Heart left ventricle (tissue), 16 donors: ENCODE measurements around the gene INSIG2. TPM values are rescaled to one million over a fixed set of nuclear protein-coding genes. Genes with fewer than 3 reads are reported as not detected.

ENCODE experiments used
- ATAC-seq, 4 donors: fragments of 200-7000 bp; cut with Tn5 transposase; one replicate each; pipeline ENCODE4 v1.9.1; 2020 to 2022; ENCODE audit warnings: moderate library complexity in 4 of 4, mild to moderate bottlenecking in 3 of 4, moderate number of reproducible peaks in 1 of 4
- DNase-seq, 5 donors: peaks; one replicate each; pipeline ENCODE4 v3.0.0-alpha.2; 2020
- H3K27ac ChIP-seq, 12 donors: fragments of 200-600 bp; sonication (generic) in 4 of 12; one replicate each; pipeline versions ENCODE4 v1.5.0 to v1.8.0; 2016 to 2022; ENCODE audit warnings: mild to moderate bottlenecking in 2 of 12
- H3K27me3 ChIP-seq, 9 donors: fragments of 200-600 bp; sonication (generic) in 2 of 9; one replicate each; pipeline versions ENCODE4 v1.5.1 to v1.8.0; 2016 to 2022; ENCODE audit warnings: mild to moderate bottlenecking in 3 of 9
- H3K36me3 ChIP-seq, 9 donors: fragments of 200-600 bp; sonication (generic) in 2 of 9; one replicate each; pipeline versions ENCODE4 v1.5.0 to v1.8.0; 2018 to 2022; ENCODE audit warnings: mild to moderate bottlenecking in 2 of 9
- H3K4me1 ChIP-seq, 12 donors: fragments of 200-600 bp; sonication (generic) in 4 of 12; one replicate each; pipeline versions ENCODE4 v1.5.0 to v1.8.0; 2016 to 2022; ENCODE audit warnings: mild to moderate bottlenecking in 3 of 12
- H3K4me3 ChIP-seq, 12 donors: fragments of 200-600 bp; sonication (generic) in 4 of 12; one replicate each; pipeline versions ENCODE4 v1.5.0 to v1.8.0; 2017 to 2022; ENCODE audit warnings: mild to moderate bottlenecking in 9 of 12, moderate library complexity in 4 of 12
- H3K9me3 ChIP-seq, 12 donors: fragments of 200-600 bp; sonication (generic) in 4 of 12; one replicate each; pipeline versions ENCODE4 v1.5.0 to v1.8.0; 2016 to 2022; ENCODE audit warnings: mild to moderate bottlenecking in 1 of 12
- POLR2A ChIP-seq, 2 donors: fragments of 450-650 bp; IDR thresholded peaks; one replicate each; pipeline ENCODE4 v1.6.1; 2017; ENCODE audit warnings: antibody characterized with exemption in 2 of 2, mild to moderate bottlenecking in 2 of 2, moderate library complexity in 2 of 2
- WGBS, 4 donors: extraction: QIAGEN DNeasy Blood & Tissue Kit in 2 of 4; methylation state at CpG; one replicate each; pipeline versions ENCODE4 v1.1.5 to v1.1.7; 2013 to 2018; 5-methylcytosine and 5-hydroxymethylcytosine counted together
- intact Hi-C, 10 donors: fragments of 100-400 bp; cut with DNase I; formaldehyde crosslinking; loops; one replicate each; pipeline versions ENCODE4 v1.11.1 to v1.14.2; 2022
- polyA plus RNA-seq, 2 donors: library from polyadenylated mRNA; stranded (reverse); fragments of 200-250 nt; gene quantifications; one replicate each; pipeline ENCODE4 v1.2.3, GENCODE V29; 2013
- total RNA-seq, 9 donors: library from RNA; depleted of rRNA in 2 of 9; stranded (reverse); fragments of >200 nt in 2 of 9; fragmentation: NEBNext Ultra II Directional in 3 of 9; extraction: Animal tissue kit (Norgen Biotek cat#: 25700) in 3 of 9; gene quantifications; one replicate each; pipeline versions ENCODE4 v1.1.0 to v1.2.4, GENCODE V29; 2016 to 2023
- TF ChIP-seq, protein P1 (sequence below), 12 donors: fragments of 200-600 bp; sonication (generic) in 4 of 12; IDR thresholded peaks; one replicate each; pipeline versions ENCODE4 v1.5.0 to v1.8.0; 2018 to 2022; ENCODE audit warnings: antibody characterized with exemption in 12 of 12, mild to moderate bottlenecking in 5 of 12
- donor health status: ischemic (EF 13 %, LVEDD 7.1; RV severe dilation, severe dysfunction).
- donor health status: healthy with polysubstance abuse.
- donor health status: DM: no; HTN: yes; CAD: no.
- donor health status: DM: no; HTN: no; CAD: no.
- donor health status: ischemic (EF 25% LVEDD 6.9; RV normal size, moderate dysfunction).
- donor health status: ischemic (EF 25% LVEDD 5.7; RV mildly dilated, moderate dysfunction).
- donor health status: healthy.
- donor health status: DM: yes; HTN: yes; CAD: no.
- donor health status: ischemic (EF 35%, LVEDD 5.7; RV mildly dilated, moderate dysfunction).
- donor health status: nonischemic (EF 11% LVEDD 7.7; RV severe dilation, severe dysfunction).
- donor health status: DM: yes; HTN: yes; CAD: no.
- donor health status: PGD.
- donor health status: ischemic (EF 29% LVEDD 5.4; RV normal size, mild dysfunction).
- donor health status: nonischemic (EF 23%, LVEDD 6.1; RV moderate dilation, normal function).

The INSIG2 gene
- total and polyA plus RNA-seq, 11 donors, result 6.5 to 16.4 (median 13.7) TPM

- H3K9me3 ChIP-seq, result no peaks in the 10 kb centered on the region
- intact Hi-C loops, result no loop called here
- no peak for TF ChIP-seq POLR2A (IDR thresholded peaks at IDR 0.05)
- TF ChIP-seq, protein P1, sequence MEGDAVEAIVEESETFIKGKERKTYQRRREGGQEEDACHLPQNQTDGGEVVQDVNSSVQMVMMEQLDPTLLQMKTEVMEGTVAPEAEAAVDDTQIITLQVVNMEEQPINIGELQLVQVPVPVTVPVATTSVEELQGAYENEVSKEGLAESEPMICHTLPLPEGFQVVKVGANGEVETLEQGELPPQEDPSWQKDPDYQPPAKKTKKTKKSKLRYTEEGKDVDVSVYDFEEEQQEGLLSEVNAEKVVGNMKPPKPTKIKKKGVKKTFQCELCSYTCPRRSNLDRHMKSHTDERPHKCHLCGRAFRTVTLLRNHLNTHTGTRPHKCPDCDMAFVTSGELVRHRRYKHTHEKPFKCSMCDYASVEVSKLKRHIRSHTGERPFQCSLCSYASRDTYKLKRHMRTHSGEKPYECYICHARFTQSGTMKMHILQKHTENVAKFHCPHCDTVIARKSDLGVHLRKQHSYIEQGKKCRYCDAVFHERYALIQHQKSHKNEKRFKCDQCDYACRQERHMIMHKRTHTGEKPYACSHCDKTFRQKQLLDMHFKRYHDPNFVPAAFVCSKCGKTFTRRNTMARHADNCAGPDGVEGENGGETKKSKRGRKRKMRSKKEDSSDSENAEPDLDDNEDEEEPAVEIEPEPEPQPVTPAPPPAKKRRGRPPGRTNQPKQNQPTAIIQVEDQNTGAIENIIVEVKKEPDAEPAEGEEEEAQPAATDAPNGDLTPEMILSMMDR (IDR thresholded peaks at IDR 0.05), result no peak
Observed at GRCh38 chr2:118112771-118113334, 24.6 kb downstream of the INSIG2 start.

DNA sequence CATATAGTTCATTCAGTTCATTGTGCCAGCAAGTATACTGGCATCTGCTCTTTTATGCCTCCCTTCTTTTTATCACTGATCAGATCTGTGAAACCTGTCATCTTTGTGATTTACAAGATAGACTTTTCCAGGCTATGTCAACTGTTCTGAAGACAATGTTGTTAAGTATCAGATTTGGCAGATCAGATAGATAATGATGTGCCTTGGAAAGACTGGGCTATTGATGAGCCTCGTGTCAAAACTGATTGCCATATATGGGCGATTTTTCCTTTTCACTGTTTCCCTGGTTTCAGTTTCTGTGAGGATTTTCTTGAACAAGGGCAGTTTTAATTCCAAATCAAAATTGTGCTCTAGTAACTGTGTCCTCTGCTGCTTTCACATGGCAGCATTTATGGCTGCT, 26.6 kb downstream of the INSIG2 start:
- ATAC-seq, result no peak
- Histone ChIP-seq H3K36me3 (peaks cover 0 to 14% (median 4%) of the 10 kb centered on the region in 9 donors), H3K27ac (no peak overlapping the region), H3K4me1 (peaks cover 0 to 18% (median 0%) of the 10 kb centered on the region in 12 donors), H3K27me3 (no peaks in the 10 kb centered on the region), H3K4me3 (no peak overlapping the region), H3K9me3 (no peaks in the 10 kb centered on the region)
- intact Hi-C loops, result no loop called here
- no peak for TF ChIP-seq POLR2A (IDR thresholded peaks at IDR 0.05)
- TF ChIP-seq, protein P1 (IDR thresholded peaks at IDR 0.05), result no peak
- no peak for DNase-seq
- 79 to 84% (median 82%) methylated on average over 2 of the region's 2 CpGs for whole genome bisulfite sequencing, 4 donors

More at GRCh38 chr2:118112771-118113334, 24.6 kb downstream of the INSIG2 start:
- H3K4me1 ChIP-seq, result peaks cover 0 to 18% (median 0%) of the 10 kb centered on the region in 12 donors
- H3K27ac ChIP-seq, result no peak overlapping the region
- H3K4me3 ChIP-seq, result no peak overlapping the region
- DNase-seq (no peak), ATAC-seq (no peak)
- H3K27me3 ChIP-seq, result no peaks in the 10 kb centered on the region
- 77 to 81% (median 78%) methylated on average over 4 of the region's 4 CpGs for whole genome bisulfite sequencing, 4 donors
- peaks cover 0 to 34% (median 24%) of the 10 kb centered on the region in 9 donors for H3K36me3 ChIP-seq

DNA sequence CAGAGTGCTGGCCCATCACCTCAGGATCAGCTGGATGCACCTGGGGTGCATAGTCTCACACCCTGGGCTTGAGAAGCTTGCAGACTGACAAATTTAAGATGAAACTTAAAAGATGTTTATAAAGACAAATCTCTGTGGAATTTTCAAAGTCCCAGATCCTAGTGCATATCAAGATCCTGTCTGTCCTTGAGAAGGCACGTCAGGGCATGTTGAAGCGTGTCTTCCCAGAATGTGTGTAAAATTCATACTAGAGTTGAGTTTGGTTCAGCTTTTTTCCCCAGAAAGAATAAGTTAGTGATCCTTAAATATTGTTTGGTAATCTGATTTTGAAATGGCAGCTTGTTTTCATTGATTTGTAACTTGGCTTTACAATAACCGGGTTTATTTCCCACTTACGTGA, 27.5 kb downstream of the INSIG2 start:
- peaks cover 0 to 10% (median 3%) of the 10 kb centered on the region in 9 donors for H3K36me3 ChIP-seq
- no peak for TF ChIP-seq POLR2A (IDR thresholded peaks at IDR 0.05)
- TF ChIP-seq, protein P1 (IDR thresholded peaks at IDR 0.05), result no peak
- no peak overlapping the region for H3K4me3 ChIP-seq
- H3K27me3 ChIP-seq, result no peaks in the 10 kb centered on the region
- intact Hi-C loops, result no loop called here
- H3K4me1 ChIP-seq, result peaks cover 0 to 18% (median 0%) of the 10 kb centered on the region in 12 donors
- no peaks in the 10 kb centered on the region for H3K9me3 ChIP-seq
- WGBS, 4 donors, result 91 to 95% (median 93%) methylated on average over 4 of the region's 4 CpGs
- no peak overlapping the region for H3K27ac ChIP-seq
- DNase-seq (no peak), ATAC-seq (no peak)

- Histone ChIP-seq H3K9me3 (no peaks in the 10 kb centered on the region), H3K27ac (no peak overlapping the region), H3K4me3 (no peak overlapping the region), H3K4me1 (peaks cover 0 to 18% (median under 1%) of the 10 kb centered on the region in 12 donors), H3K27me3 (no peaks in the 10 kb centered on the region), H3K36me3 (no peaks in the 10 kb centered on the region)
- no peak for DNase-seq
- intact Hi-C loops, result no loop called here
- ATAC-seq, result no peak
- 48 to 82% (median 74%) methylated on average over 5 of the region's 5 CpGs for whole genome bisulfite sequencing, 4 donors
- TF ChIP-seq POLR2A (IDR thresholded peaks at IDR 0.05), result no peak
- TF ChIP-seq, protein P1 (IDR thresholded peaks at IDR 0.05), result no peak
Observed at GRCh38 chr2:118118479-118118878, 30.2 kb downstream of the INSIG2 start.
